H1 (cell line): ENCODE results near the gene ATP9B. TPM values are rescaled to one million over a fixed set of nuclear protein-coding genes. Genes with fewer than 3 reads are reported as not detected.

Experiments
- CTCF ChIA-PET: fragments of 300-600 bp; sonication (Branson Sonifier 250); formaldehyde crosslinking; loops from one replicate; lab custom pipeline; 2021; ENCODE audit not compliant: partially characterized antibody; lab: Charles Lee
- POLR2A ChIA-PET: fragments of 300-600 bp; sonication (Branson Sonifier 250); formaldehyde crosslinking; loops from one replicate; lab custom pipeline; 2021; ENCODE audit warnings: inconsistent platforms; ENCODE audit not compliant: partially characterized antibody; lab: Charles Lee
- DNase-seq, 2 experiments: peaks; one replicate each; pipeline versions ENCODE4 v3.0.0 to v3.0.0-alpha.2; 2010 to 2022; ENCODE audit warnings: low spot score in 2 of 2, low read depth in 1 of 2, mixed read lengths in 1 of 2
- FAIRE-seq: peaks from 2 replicates; lab custom pipeline; 2011; peaks lifted over from hg19 to GRCh38; lab: Jason Lieb, UNC
- H2AFZ ChIP-seq: 2 replicates; pipeline ENCODE4 v1.8.1; 2012; ENCODE audit warnings: low read length, inconsistent platforms
- H2AK5ac ChIP-seq: 2 replicates; pipeline ENCODE4 v1.6.1; 2013; ENCODE audit warnings: low read depth, low read length
- H2BK120ac ChIP-seq: replicated peaks from 2 replicates; pipeline ENCODE3; 2013; ENCODE audit warnings: low read depth, low read length, inconsistent platforms
- H2BK12ac ChIP-seq: 2 replicates; pipeline ENCODE4 v1.6.1; 2013; ENCODE audit warnings: low read depth, low read length
- H2BK15ac ChIP-seq: 2 replicates; pipeline ENCODE4 v1.6.1; 2013; ENCODE audit warnings: low read length
- H2BK20ac ChIP-seq: 2 replicates; pipeline ENCODE4 v1.6.1; 2013; ENCODE audit warnings: low read length
- H2BK5ac ChIP-seq: 2 replicates; pipeline ENCODE4 v1.6.1; 2013; ENCODE audit warnings: low read depth, low read length
- H3K14ac ChIP-seq: 2 replicates; pipeline ENCODE4 v1.6.1; 2013; ENCODE audit warnings: inconsistent platforms; ENCODE audit not compliant: insufficient read length
- H3K18ac ChIP-seq: 2 replicates; pipeline ENCODE4 v1.6.1; 2013; ENCODE audit warnings: low read length; ENCODE audit errors: extremely low read depth
- H3K23ac ChIP-seq: 2 replicates; pipeline ENCODE4 v1.6.1; 2013; ENCODE audit warnings: inconsistent platforms; ENCODE audit not compliant: insufficient read length
- H3K23me2 ChIP-seq: 2 replicates; pipeline ENCODE4 v1.6.1; 2013; ENCODE audit warnings: low read depth, low read length
- H3K27ac ChIP-seq: 2 replicates; pipeline ENCODE4 v1.6.1; 2011; ENCODE audit warnings: low read depth, low read length, inconsistent platforms
- H3K27me3 ChIP-seq, 4 experiments: replicated peaks in 1 of 4; 1 replicate in 1 of 4; 2 replicates in 3 of 4; pipeline versions ENCODE4 v1.6.1 to v1.8.1; 2011 to 2013; ENCODE audit warnings: low read length in 3 of 4, mild to moderate bottlenecking in 3 of 4, inconsistent platforms in 2 of 4, mixed read lengths in 2 of 4, moderate library complexity in 1 of 4; ENCODE audit not compliant: control insufficient read depth in 3 of 4, insufficient read depth in 3 of 4; ENCODE audit errors: extremely low read depth in 1 of 4
- H3K36me3 ChIP-seq, 4 experiments: 2 replicates each; pipeline versions ENCODE4 v1.6.1 to v1.8.1; 2011 to 2013; ENCODE audit warnings: mild to moderate bottlenecking in 4 of 4, low read length in 3 of 4, moderate library complexity in 2 of 4, control low read depth in 1 of 4, inconsistent platforms in 1 of 4; ENCODE audit not compliant: insufficient read depth in 4 of 4, control insufficient read depth in 2 of 4
- H3K4ac ChIP-seq: replicated peaks from 2 replicates; pipeline ENCODE3; 2013; ENCODE audit warnings: low read length, low read depth, mixed read lengths, inconsistent platforms; ENCODE audit not compliant: insufficient read length
- H3K4me1 ChIP-seq, 4 experiments: replicated peaks in 1 of 4; 1 replicate in 1 of 4; 2 replicates in 3 of 4; pipeline versions ENCODE4 v1.6.1 to v1.8.1; 2011 to 2013; ENCODE audit warnings: low read length in 3 of 4, inconsistent platforms in 2 of 4, mixed read lengths in 1 of 4; ENCODE audit not compliant: insufficient read depth in 4 of 4, control insufficient read depth in 3 of 4
- H3K4me2 ChIP-seq, 2 experiments: 2 replicates each; pipeline versions ENCODE4 v1.6.1 to v1.8.1; 2011 to 2013; ENCODE audit warnings: low read depth in 2 of 2, low read length in 2 of 2, control low read depth in 1 of 2, inconsistent platforms in 1 of 2, mild to moderate bottlenecking in 1 of 2; ENCODE audit not compliant: insufficient read depth in 1 of 2
- H3K4me3 ChIP-seq, 4 experiments: fragments of 200-600, 300-600 bp in 1 of 4; sonication (generic), shearing (Covaris generic), sonication (Bioruptor Twin) in 1 of 4; 2 replicates each; pipeline versions ENCODE4 v1.5.1 to v1.8.1; 2011 to 2016; ENCODE audit warnings: low read length in 4 of 4, low read depth in 3 of 4, control low read depth in 2 of 4, inconsistent platforms in 2 of 4, mild to moderate bottlenecking in 2 of 4, mixed read lengths in 1 of 4, moderate library complexity in 1 of 4; ENCODE audit not compliant: insufficient read depth in 2 of 4; ENCODE audit errors: extremely low read depth in 1 of 4
- H3K56ac ChIP-seq: replicated peaks from 2 replicates; pipeline ENCODE3; 2013; ENCODE audit warnings: low read depth, mild to moderate bottlenecking, mixed read lengths, low read length, inconsistent platforms; ENCODE audit not compliant: insufficient read length
- H3K79me1 ChIP-seq: 2 replicates; pipeline ENCODE4 v1.6.1; 2013; ENCODE audit warnings: low read depth, low read length, control low read depth
- H3K79me2 ChIP-seq, 2 experiments: 2 replicates each; pipeline versions ENCODE4 v1.6.1 to v1.8.1; 2012 to 2013; ENCODE audit warnings: low read length in 2 of 2, mild to moderate bottlenecking in 2 of 2, inconsistent platforms in 1 of 2; ENCODE audit not compliant: insufficient read depth in 2 of 2, control insufficient read depth in 1 of 2
- H3K9ac ChIP-seq, 4 experiments: replicated peaks in 1 of 4; 1 replicate in 1 of 4; 2 replicates in 3 of 4; pipeline versions ENCODE4 v1.6.1 to v1.8.1; 2011 to 2013; ENCODE audit warnings: low read depth in 3 of 4, low read length in 3 of 4, control low read depth in 2 of 4, mild to moderate bottlenecking in 2 of 4, moderate library complexity in 2 of 4, inconsistent platforms in 1 of 4; ENCODE audit errors: extremely low read depth in 1 of 4
- H3K9me3 ChIP-seq, 2 experiments: 2 replicates each; pipeline versions ENCODE4 v1.6.1 to v1.8.1; 2012 to 2013; ENCODE audit warnings: mild to moderate bottlenecking in 2 of 2, moderate library complexity in 2 of 2, control low read depth in 1 of 2, inconsistent platforms in 1 of 2, low read depth in 1 of 2, low read length in 1 of 2, mixed read lengths in 1 of 2; ENCODE audit not compliant: insufficient read depth in 2 of 2
- H4K20me1 ChIP-seq, 2 experiments: replicated peaks in 1 of 2; 2 replicates each; pipeline versions ENCODE3 to v1.8.1; 2011 to 2013; ENCODE audit warnings: inconsistent platforms in 2 of 2, low read length in 2 of 2, mild to moderate bottlenecking in 1 of 2; ENCODE audit not compliant: insufficient read depth in 2 of 2, control insufficient read depth in 1 of 2
- H4K5ac ChIP-seq: 2 replicates; pipeline ENCODE4 v1.6.1; 2013; ENCODE audit warnings: low read length, low read depth, mixed read lengths, inconsistent platforms; ENCODE audit not compliant: insufficient read length
- H4K8ac ChIP-seq: 2 replicates; pipeline ENCODE4 v1.8.0; 2013; ENCODE audit warnings: mild to moderate bottlenecking, moderate library complexity, low read length, inconsistent platforms; ENCODE audit not compliant: insufficient read depth; ENCODE audit errors: extremely low read depth
- H4K91ac ChIP-seq: replicated peaks from 2 replicates; pipeline ENCODE3; 2013; ENCODE audit warnings: low read length, mixed read lengths, inconsistent platforms; ENCODE audit not compliant: insufficient read length
- BRCA1 ChIP-seq: IDR thresholded peaks from 2 replicates; pipeline ENCODE4 v1.6.1; 2012; ENCODE audit warnings: low read depth, low read length, improper control_type of control experiment
- KDM5A ChIP-seq: fragments of 200-600 bp; IDR thresholded peaks from 2 replicates; pipeline ENCODE4 v1.7.1; 2012; ENCODE audit warnings: mild to moderate bottlenecking, low read length, inconsistent platforms, mixed read lengths
- SRF ChIP-seq: IDR thresholded peaks from 2 replicates; pipeline ENCODE4 v1.6.1; 2011; ENCODE audit warnings: mild to moderate bottlenecking, low read depth, low read length, moderate library complexity
- TEAD4 ChIP-seq: IDR thresholded peaks from 2 replicates; pipeline ENCODE4 v1.6.1; 2012; ENCODE audit warnings: low read depth, low read length, inconsistent platforms, mixed read lengths
- WGBS, 2 experiments: shearing (Covaris generic) in 1 of 2; methylation state at CpG; one replicate each; pipeline versions ENCODE4 v1.1.6 to v1.1.7; 2013 to 2015; ENCODE audit warnings: low lambda C conversion rate in 2 of 2, mixed read lengths in 2 of 2, inconsistent platforms in 1 of 2, low coverage in 1 of 2, missing lambda C conversion rate in 1 of 2; ENCODE audit not compliant: insufficient replicate concordance in 2 of 2, insufficient coverage in 1 of 2, insufficient read length in 1 of 2; ENCODE audit errors: extremely low coverage in 1 of 2, missing lambda C conversion rate in 1 of 2; 5-methylcytosine and 5-hydroxymethylcytosine counted together
- polyA plus RNA-seq, 7 experiments: library from polyadenylated mRNA; depleted of rRNA in 3 of 7; stranded (reverse) in 5 of 7; unstranded in 2 of 7; fragments of >200 nt in 5 of 7; fragments of 200-250 nt in 2 of 7; gene quantifications; 1 replicate in 5 of 7; 2 replicates in 1 of 7; 4 replicates in 1 of 7; pipeline versions ENCODE4 v1.2.1 to v1.2.3, GENCODE V29; 2011 to 2013; ENCODE audit warnings: missing spikeins in 2 of 7, mixed read lengths in 2 of 7
- total RNA-seq: library from RNA; stranded (reverse); fragmentation: NEBNext Ultra II Directional; extraction: Animal tissue kit (Norgen Biotek cat#: 25700); gene quantifications from 2 replicates; pipeline ENCODE4 v1.2.1, GENCODE V29; 2021
- TF ChIP-seq, protein P1 (sequence below): IDR thresholded peaks from 2 replicates; pipeline ENCODE4 v1.6.1; 2011; ENCODE audit warnings: low read length, improper control_type of control experiment
- TF ChIP-seq, protein P2 (sequence below): IDR thresholded peaks from 2 replicates; pipeline ENCODE4 v1.6.1; 2011; ENCODE audit warnings: low read depth, mild to moderate bottlenecking, low read length; ENCODE audit not compliant: insufficient read depth

Gene ATP9B
- total and polyA plus RNA-seq, 2 of the 8 experiments (the other 6 are each of a cell fraction or from before 2014, with no cell fraction given), result 15.1 to 21.7 TPM

- Histone ChIP-seq H3K4me2 (no peak overlapping the region), H4K5ac (no peak overlapping the region), H3K4me1 (peaks cover 0 to 2% (median 0%) of the 10 kb centered on the region in 4 experiments; a peak in 3 of 7 replicates), H2BK20ac (no peak overlapping the region), H4K8ac (no peak overlapping the region), H3K4me3 (no peak overlapping the region), H3K4ac (no peak overlapping the region), H3K9me3 (no peaks in the 10 kb centered on the region; a peak in 1 of 4 replicates), H3K27ac (no peak overlapping the region), H4K20me1 (no peaks in the 10 kb centered on the region), H2AK5ac (no peak overlapping the region), H3K23ac (no peak overlapping the region), H3K27me3 (no peaks in the 10 kb centered on the region), H4K91ac (no peak overlapping the region), H2BK120ac (no peak overlapping the region), H2AFZ (no peak overlapping the region), H3K79me1 (peaks cover 2% of the 10 kb centered on the region; the same call in 1 of the 2 replicates), H3K23me2 (no peaks in the 10 kb centered on the region), H2BK5ac (0 out of 2 replicates have a peak overlapping the region, but pooled peaks have one; percentile 44), H3K18ac (no peak overlapping the region), H3K79me2 (no peaks in the 10 kb centered on the region), H2BK15ac (no peak overlapping the region), H3K9ac (no peak overlapping the region), H2BK12ac (no peak overlapping the region), H3K14ac (no peak overlapping the region), H3K56ac (no peak overlapping the region), H3K36me3 (no peaks in the 10 kb centered on the region)
- FAIRE-seq (no peak), DNase-seq (no peak)
- whole genome bisulfite sequencing, 2 experiments, result 91% methylated on average over 14 of the region's 14 CpGs; no CpG with 5 or more reads in 1 of the 2 experiments
- POLR2A ChIA-PET, result no interaction called here
- CTCF ChIA-PET, result no interaction called here
- no peak for TF ChIP-seq BRCA1
- TF ChIP-seq, protein P1, sequence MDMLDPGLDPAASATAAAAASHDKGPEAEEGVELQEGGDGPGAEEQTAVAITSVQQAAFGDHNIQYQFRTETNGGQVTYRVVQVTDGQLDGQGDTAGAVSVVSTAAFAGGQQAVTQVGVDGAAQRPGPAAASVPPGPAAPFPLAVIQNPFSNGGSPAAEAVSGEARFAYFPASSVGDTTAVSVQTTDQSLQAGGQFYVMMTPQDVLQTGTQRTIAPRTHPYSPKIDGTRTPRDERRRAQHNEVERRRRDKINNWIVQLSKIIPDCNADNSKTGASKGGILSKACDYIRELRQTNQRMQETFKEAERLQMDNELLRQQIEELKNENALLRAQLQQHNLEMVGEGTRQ, result no peak
- no peak for TF ChIP-seq SRF
- TF ChIP-seq, protein P2, sequence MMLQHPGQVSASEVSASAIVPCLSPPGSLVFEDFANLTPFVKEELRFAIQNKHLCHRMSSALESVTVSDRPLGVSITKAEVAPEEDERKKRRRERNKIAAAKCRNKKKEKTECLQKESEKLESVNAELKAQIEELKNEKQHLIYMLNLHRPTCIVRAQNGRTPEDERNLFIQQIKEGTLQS, result no peak
- TF ChIP-seq TEAD4, result no peak
- no peak for TF ChIP-seq KDM5A
These were observed 165.2 kb downstream of the ATP9B start for GRCh38 chr18:79234438-79234837.
